ENCODE data around the gene SIL1. TPM values are rescaled to one million over a fixed set of nuclear protein-coding genes. Genes with fewer than 3 reads are reported as not detected.
A peak's percentile ranks its signal among the peaks of the same experiment; 100 is the strongest.

Gene SIL1
- total and polyA plus RNA-seq, 2 donors (not counting 1 experiment from before 2014, with no cell fraction given) = 66.4 to 85.5 TPM

DNA sequence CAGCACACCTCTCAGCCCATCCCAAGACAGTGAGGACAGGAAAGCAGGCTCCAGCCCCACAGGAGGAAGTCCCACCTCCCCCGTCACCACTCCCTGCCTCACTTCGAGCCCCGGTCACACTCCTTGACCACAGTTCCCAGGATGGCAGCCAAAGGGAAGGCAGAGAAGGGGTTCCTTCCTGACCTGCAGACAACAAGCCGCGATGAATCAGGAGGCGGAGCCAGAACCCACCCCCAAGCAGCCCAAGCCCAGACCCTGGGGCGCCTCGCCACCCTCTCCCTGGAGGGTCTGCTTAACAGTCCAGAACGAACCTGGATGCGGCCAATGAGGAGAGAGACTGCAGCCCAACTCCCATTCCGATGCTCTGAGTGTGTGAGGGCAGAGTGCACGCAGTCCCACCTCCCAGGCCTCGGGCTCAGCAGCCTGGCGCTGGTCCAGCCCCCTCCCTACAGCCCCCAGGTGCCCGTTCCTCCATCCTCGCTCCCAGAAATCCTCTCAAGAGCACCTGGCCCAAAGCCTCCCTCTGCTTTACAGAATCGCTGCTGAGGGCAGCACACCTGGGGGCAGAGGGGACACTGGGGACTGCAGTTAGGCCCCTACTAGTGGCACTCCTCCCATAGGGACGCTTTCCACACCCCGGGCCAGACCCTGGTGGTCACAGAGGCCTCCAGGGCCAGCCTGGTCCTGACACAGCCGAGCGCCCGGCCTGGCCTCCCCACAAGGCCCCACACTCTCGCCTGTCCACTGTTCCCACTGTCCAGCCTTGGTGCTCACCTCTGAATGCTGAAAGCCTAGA, 253.4 kb downstream of the SIL1 start:
- Histone ChIP-seq H3K79me2 (ENCODE audit: control insufficient read depth, insufficient read depth, low read length) (no peaks in the 10 kb centered on the region), H3K9me3 (ENCODE audit: control insufficient read depth, insufficient read depth, low read depth, low read length) (no peaks in the 10 kb centered on the region), H3K4me1 (ENCODE audit: control insufficient read depth, extremely low read depth, insufficient read depth, low read length) (peaks cover 3% of the 10 kb centered on the region), H3K36me3 (ENCODE audit: control insufficient read depth, insufficient read depth, low read length) (peaks cover 6% of the 10 kb centered on the region), H3K27me3 (ENCODE audit: control insufficient read depth, insufficient read depth, low read length) (no peaks in the 10 kb centered on the region), H3K9ac (ENCODE audit: insufficient read depth, low read length) (no peak overlapping the region), H2AFZ (ENCODE audit: low read length) (no peak overlapping the region), H3K27ac (ENCODE audit: insufficient read depth, low read length) (no peak overlapping the region), H3K4me3 (replicated peaks in 1 of 4; ENCODE audit: control extremely low read depth in 1 of 4, insufficient read depth in 1 of 4, low read depth in 3 of 4, low read length in 4 of 4) (no peak overlapping the region), H3K4me2 (ENCODE audit: extremely low read depth, insufficient read depth, low read length) (no peak overlapping the region), H4K20me1 (ENCODE audit: control insufficient read depth, extremely low read depth, insufficient read depth, low read length) (no peaks in the 10 kb centered on the region)
- DNase-seq (ENCODE audit: low read depth in 2 of 2) = peak in 1 of 2 donors; percentile 74
- no peak for TF ChIP-seq EZH2 (IDR thresholded peaks at IDR 0.05; ENCODE audit: low read length, missing control alignments)
- TF ChIP-seq, protein P1, sequence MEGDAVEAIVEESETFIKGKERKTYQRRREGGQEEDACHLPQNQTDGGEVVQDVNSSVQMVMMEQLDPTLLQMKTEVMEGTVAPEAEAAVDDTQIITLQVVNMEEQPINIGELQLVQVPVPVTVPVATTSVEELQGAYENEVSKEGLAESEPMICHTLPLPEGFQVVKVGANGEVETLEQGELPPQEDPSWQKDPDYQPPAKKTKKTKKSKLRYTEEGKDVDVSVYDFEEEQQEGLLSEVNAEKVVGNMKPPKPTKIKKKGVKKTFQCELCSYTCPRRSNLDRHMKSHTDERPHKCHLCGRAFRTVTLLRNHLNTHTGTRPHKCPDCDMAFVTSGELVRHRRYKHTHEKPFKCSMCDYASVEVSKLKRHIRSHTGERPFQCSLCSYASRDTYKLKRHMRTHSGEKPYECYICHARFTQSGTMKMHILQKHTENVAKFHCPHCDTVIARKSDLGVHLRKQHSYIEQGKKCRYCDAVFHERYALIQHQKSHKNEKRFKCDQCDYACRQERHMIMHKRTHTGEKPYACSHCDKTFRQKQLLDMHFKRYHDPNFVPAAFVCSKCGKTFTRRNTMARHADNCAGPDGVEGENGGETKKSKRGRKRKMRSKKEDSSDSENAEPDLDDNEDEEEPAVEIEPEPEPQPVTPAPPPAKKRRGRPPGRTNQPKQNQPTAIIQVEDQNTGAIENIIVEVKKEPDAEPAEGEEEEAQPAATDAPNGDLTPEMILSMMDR (conservative IDR thresholded peaks at IDR 0.05 in 1 of 2, IDR thresholded peaks at IDR 0.05 in 1 of 2; ENCODE audit: low read depth in 1 of 2, low read length in 2 of 2) = no peak

DNA sequence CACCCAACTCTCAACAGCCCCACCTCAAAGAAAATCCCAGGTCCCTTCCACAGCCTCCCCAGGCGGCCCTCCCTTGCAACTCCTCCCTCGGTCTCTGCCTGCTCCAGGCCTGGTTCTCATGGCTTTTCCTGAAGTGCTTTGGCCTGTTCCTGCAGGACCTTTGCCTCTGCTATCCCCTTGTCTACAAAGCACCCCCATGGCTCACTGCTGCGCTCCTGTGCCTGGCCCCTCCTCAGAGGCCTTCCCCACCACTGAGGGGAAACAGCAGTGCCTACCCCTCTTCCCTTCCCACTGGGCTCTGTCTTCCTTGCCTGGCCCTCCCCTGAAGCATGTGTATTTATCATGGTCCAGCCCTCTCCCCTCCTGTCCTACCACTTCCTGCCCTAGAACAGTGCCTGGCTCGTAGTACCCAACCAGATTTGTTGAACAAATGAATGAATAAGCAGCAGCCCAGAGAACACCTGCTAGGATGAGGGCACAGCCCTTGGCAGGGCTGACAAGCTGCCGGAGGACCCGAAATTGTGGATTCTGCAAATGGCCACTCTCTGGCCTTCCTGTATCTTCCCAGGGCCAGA, 254.5 kb downstream of the SIL1 start:
- H3K79me2 ChIP-seq (ENCODE audit: control insufficient read depth, insufficient read depth, low read length) = no peaks in the 10 kb centered on the region
- no peak overlapping the region for H3K4me3 ChIP-seq (replicated peaks in 1 of 4; ENCODE audit: control extremely low read depth in 1 of 4, insufficient read depth in 1 of 4, low read depth in 3 of 4, low read length in 4 of 4)
- no peaks in the 10 kb centered on the region for H3K9me3 ChIP-seq (ENCODE audit: control insufficient read depth, insufficient read depth, low read depth, low read length)
- no peak overlapping the region for H3K27ac ChIP-seq (ENCODE audit: insufficient read depth, low read length)
- H3K4me1 ChIP-seq (ENCODE audit: control insufficient read depth, extremely low read depth, insufficient read depth, low read length) = peaks cover 3% of the 10 kb centered on the region
- TF ChIP-seq, protein P1 (conservative IDR thresholded peaks at IDR 0.05 in 1 of 2, IDR thresholded peaks at IDR 0.05 in 1 of 2; ENCODE audit: low read depth in 1 of 2, low read length in 2 of 2) = no peak
- TF ChIP-seq EZH2 (IDR thresholded peaks at IDR 0.05; ENCODE audit: low read length, missing control alignments) = no peak
- no peak for DNase-seq (ENCODE audit: low read depth in 2 of 2)
- no peak overlapping the region for H3K9ac ChIP-seq (ENCODE audit: insufficient read depth, low read length)
- peaks cover 6% of the 10 kb centered on the region for H3K36me3 ChIP-seq (ENCODE audit: control insufficient read depth, insufficient read depth, low read length)
- H4K20me1 ChIP-seq (ENCODE audit: control insufficient read depth, extremely low read depth, insufficient read depth, low read length) = no peaks in the 10 kb centered on the region
- no peak overlapping the region for H3K4me2 ChIP-seq (ENCODE audit: extremely low read depth, insufficient read depth, low read length)
- H2AFZ ChIP-seq (ENCODE audit: low read length) = no peak overlapping the region
- no peaks in the 10 kb centered on the region for H3K27me3 ChIP-seq (ENCODE audit: control insufficient read depth, insufficient read depth, low read length)

DNA sequence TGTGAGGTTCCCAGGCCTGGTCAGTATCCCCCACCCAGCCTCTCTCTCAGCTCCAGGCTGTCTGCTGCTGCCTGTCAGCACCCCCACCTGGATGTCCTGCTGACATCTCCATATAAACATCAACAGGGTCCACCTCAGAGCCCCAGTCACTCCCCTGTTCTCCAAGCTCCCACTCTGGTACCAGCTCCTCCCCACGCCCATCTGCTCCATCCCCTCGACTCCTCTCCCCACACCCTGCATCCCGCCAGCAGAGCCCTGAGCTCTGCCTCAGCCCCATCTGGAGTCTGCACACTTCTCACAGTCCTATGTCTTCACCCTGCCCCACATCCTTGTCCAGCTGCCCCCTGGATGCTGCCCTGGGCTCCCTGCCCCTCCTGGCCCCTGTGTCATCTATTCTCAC, 255.3 kb downstream of the SIL1 start:
- Histone ChIP-seq H3K4me2 (ENCODE audit: extremely low read depth, insufficient read depth, low read length) (no peak overlapping the region), H3K9me3 (ENCODE audit: control insufficient read depth, insufficient read depth, low read depth, low read length) (no peaks in the 10 kb centered on the region), H3K27ac (ENCODE audit: insufficient read depth, low read length) (no peak overlapping the region), H3K9ac (ENCODE audit: insufficient read depth, low read length) (no peak overlapping the region), H3K4me1 (ENCODE audit: control insufficient read depth, extremely low read depth, insufficient read depth, low read length) (no peaks in the 10 kb centered on the region), H2AFZ (ENCODE audit: low read length) (no peak overlapping the region), H3K27me3 (ENCODE audit: control insufficient read depth, insufficient read depth, low read length) (no peaks in the 10 kb centered on the region), H3K79me2 (ENCODE audit: control insufficient read depth, insufficient read depth, low read length) (no peaks in the 10 kb centered on the region), H3K4me3 (replicated peaks in 1 of 4; ENCODE audit: control extremely low read depth in 1 of 4, insufficient read depth in 1 of 4, low read depth in 3 of 4, low read length in 4 of 4) (no peak overlapping the region), H4K20me1 (ENCODE audit: control insufficient read depth, extremely low read depth, insufficient read depth, low read length) (no peaks in the 10 kb centered on the region), H3K36me3 (ENCODE audit: control insufficient read depth, insufficient read depth, low read length) (peaks cover 6% of the 10 kb centered on the region)
- DNase-seq (ENCODE audit: low read depth in 2 of 2) = no peak
- TF ChIP-seq EZH2 (IDR thresholded peaks at IDR 0.05; ENCODE audit: low read length, missing control alignments) = no peak
- TF ChIP-seq, protein P1 (conservative IDR thresholded peaks at IDR 0.05 in 1 of 2, IDR thresholded peaks at IDR 0.05 in 1 of 2; ENCODE audit: low read depth in 1 of 2, low read length in 2 of 2) = no peak

All from fibroblast of lung (primary cell).